ENCODE data around the gene MRPS18A. TPM values are rescaled to one million over a fixed set of nuclear protein-coding genes. Genes with fewer than 3 reads are reported as not detected.

MRPS18A gene
- total RNA-seq, 2 donors from 2014 or later, result 34.8 to 36.5 TPM

GRCh38 chr6:43627008-43627825 is 60.4 kb downstream of the MRPS18A start:
- ATAC-seq, result peak in 1 of 2 donors; percentile 10
- DNase-seq, result peak; percentile 88
- intact Hi-C loops (cut with DNase I), result no loop called here

GRCh38 chr6:43625393-43625992 is 62.1 kb downstream of the MRPS18A start:
- intact Hi-C loops (cut with DNase I), result no loop called here
- DNase-seq (no peak), ATAC-seq (no peak)

- no peak for ATAC-seq
- intact Hi-C loops (cut with DNase I), result no loop called here
- no peak for DNase-seq
Observed at GRCh38 chr6:43624786-43625288, 62.8 kb downstream of the MRPS18A start.

GRCh38 chr6:43623880-43624785 is 63.5 kb downstream of the MRPS18A start:
- intact Hi-C loops (cut with DNase I), result no loop called here
- DNase-seq (no peak), ATAC-seq (no peak)

GRCh38 chr6:43622541-43622940 is 65.0 kb downstream of the MRPS18A start:
- no peak for ATAC-seq
- intact Hi-C loops (cut with DNase I), result no loop called here
- DNase-seq, result no peak

- intact Hi-C loops (cut with DNase I), result no loop called here
- ATAC-seq (no peak), DNase-seq (no peak)
Observed at GRCh38 chr6:43621836-43622180, 65.8 kb downstream of the MRPS18A start.

Other genes with a start within 250 kb of the MRPS18A start
- gene DLK2, start 232.2 kb downstream of the MRPS18A start, total RNA-seq, result under 1 TPM in 1 of 2 donors, not detected in 1; 0.68 TPM
- gene TJAP1, start 210.2 kb downstream of the MRPS18A start, total RNA-seq, result 10 to 100 TPM; 17.4 to 18.3 TPM
- gene LRRC73, start 177.4 kb downstream of the MRPS18A start, total RNA-seq, result 1 to 10 TPM in 1 of 2 donors, under 1 TPM in 1; 0.50 to 1.2 TPM
- 10 to 100 TPM; 64.4 to 73.5 TPM for gene YIPF3, start 170.9 kb downstream of the MRPS18A start, total RNA-seq
- gene POLR1C, start 170.7 kb downstream of the MRPS18A start, total RNA-seq, result 10 to 100 TPM; 17.8 to 28.3 TPM
- gene XPO5, start 111.8 kb downstream of the MRPS18A start, total RNA-seq, result 10 to 100 TPM; 13.3 to 19.9 TPM
- gene POLH, start 111.6 kb downstream of the MRPS18A start, total RNA-seq, result 1 to 10 TPM; 7.0 to 8.1 TPM
- gene GTPBP2, start 58.5 kb downstream of the MRPS18A start, total RNA-seq, result 10 to 100 TPM; 24.2 to 31.9 TPM
- 10 to 100 TPM; 21.4 to 32.3 TPM for gene MAD2L1BP, start 52.0 kb downstream of the MRPS18A start, total RNA-seq
- gene RSPH9, start 42.8 kb downstream of the MRPS18A start, total RNA-seq, result under 1 TPM; 0.21 to 0.24 TPM
- gene VEGFA, start 82.4 kb upstream of the MRPS18A start, total RNA-seq, result 100 to 1,000 TPM; 168 to 212 TPM

All from left cardiac atrium (tissue), 4 donors.